HepG2 (cell line): ENCODE data around the gene DNMT1. TPM values are rescaled to one million over a fixed set of nuclear protein-coding genes. Genes with fewer than 3 reads are reported as not detected.

Experiments used
- ATAC-seq: fragments of 200-7000 bp; cut with Tn5 transposase; 3 replicates; pipeline ENCODE4 v1.9.1; 2020; ENCODE audit warnings: mild to moderate bottlenecking, moderate library complexity
- BruUV-seq: library from RNA; stranded (reverse); fragments of 400-500 nt; replicated peaks from 2 replicates; lab custom pipeline; 2021; lab: Mats Ljungman, UMichigan
- CTCF ChIA-PET: fragments of 300-600 bp; formaldehyde crosslinking; extraction: SDS; loops from one replicate; lab custom pipeline; 2021; ENCODE audit warnings: low total read pairs, inconsistent platforms, low intra/inter-chr PET ratio; lab: Yijun Ruan, JAX
- POLR2A ChIA-PET: fragments of 350-600 bp; sonication (Branson Sonifier 250); formaldehyde crosslinking; loops from one replicate; lab custom pipeline; 2020; ENCODE audit warnings: antibody characterized with exemption, inconsistent platforms; lab: Yijun Ruan, JAX
- DNase-seq: peaks from one replicate; pipeline ENCODE4 v3.0.0-alpha.2; 2015; ENCODE audit warnings: low spot score
- FAIRE-seq: peaks from 3 replicates; lab custom pipeline; 2011; peaks lifted over from hg19 to GRCh38; lab: Jason Lieb, UNC
- H2AFZ ChIP-seq: one replicate; pipeline ENCODE4 v1.6.1; 2011; ENCODE audit warnings: low read length, inconsistent platforms
- H3K27ac ChIP-seq: fragments of 300-600 bp; 3 replicates; pipeline ENCODE4 v1.8.0; 2011; ENCODE audit warnings: mixed run types, mild to moderate bottlenecking, mixed read lengths, low read length, inconsistent platforms; ENCODE audit not compliant: insufficient read depth; ENCODE audit errors: extremely low read length
- H3K27me3 ChIP-seq, 2 experiments: fragments of 200-600 bp in 1 of 2; 2 replicates in 1 of 2; 3 replicates in 1 of 2; pipeline versions ENCODE4 v1.6.0 to v1.8.0; 2011; ENCODE audit warnings: low read length in 2 of 2, mild to moderate bottlenecking in 2 of 2, moderate library complexity in 2 of 2, inconsistent platforms in 1 of 2; ENCODE audit not compliant: insufficient read depth in 2 of 2, control insufficient read depth in 1 of 2
- H3K36me3 ChIP-seq, 2 experiments: fragments of 200-600 bp in 1 of 2; replicated peaks in 1 of 2; 2 replicates in 1 of 2; 3 replicates in 1 of 2; pipeline versions ENCODE4 v1.5.1 to v1.8.0; 2011; ENCODE audit warnings: low read length in 2 of 2, inconsistent platforms in 1 of 2; ENCODE audit not compliant: insufficient read depth in 2 of 2, control insufficient read depth in 1 of 2
- H3K4me1 ChIP-seq: 2 replicates; pipeline ENCODE4 v1.5.1; 2012; ENCODE audit warnings: low read length, inconsistent platforms; ENCODE audit not compliant: insufficient read depth
- H3K4me2 ChIP-seq: 2 replicates; pipeline ENCODE4 v1.6.0; 2011; ENCODE audit warnings: low read depth, low read length, inconsistent platforms
- H3K4me3 ChIP-seq, 3 experiments: fragments of 200-600 bp in 1 of 3; sonication (generic), shearing (Covaris generic) in 1 of 3; replicated peaks in 1 of 3; 2 replicates each; pipeline ENCODE4 v1.5.1; 2011 to 2016; ENCODE audit warnings: low read length in 3 of 3, inconsistent platforms in 2 of 3, low read depth in 2 of 3, mild to moderate bottlenecking in 2 of 3, control low read depth in 1 of 3, mixed read lengths in 1 of 3; ENCODE audit not compliant: insufficient read depth in 1 of 3
- H3K79me2 ChIP-seq: one replicate; pipeline ENCODE4 v1.6.1; 2011; ENCODE audit warnings: low read length, inconsistent platforms; ENCODE audit not compliant: insufficient read depth
- H3K9ac ChIP-seq: 2 replicates; pipeline ENCODE4 v1.6.0; 2011; ENCODE audit warnings: mild to moderate bottlenecking, low read depth, low read length, inconsistent platforms; ENCODE audit not compliant: insufficient read depth
- H3K9me3 ChIP-seq: 2 replicates; pipeline ENCODE4 v1.5.1; 2012; ENCODE audit warnings: mild to moderate bottlenecking, low read length
- H4K20me1 ChIP-seq: 2 replicates; pipeline ENCODE4 v1.6.0; 2011; ENCODE audit warnings: inconsistent platforms, mild to moderate bottlenecking, low read length, moderate library complexity; ENCODE audit not compliant: insufficient read depth
- BATF2 ChIP-seq: sonication (generic); formaldehyde crosslinking; IDR thresholded peaks from 2 replicates; pipeline ENCODE4 v1.8.0; 2022; ENCODE audit warnings: mild to moderate bottlenecking, missing genetic modification reagents, moderate library complexity
- FOSL2 ChIP-seq: sonication (generic); formaldehyde crosslinking; IDR thresholded peaks from 2 replicates; pipeline ENCODE4 v1.4.0; 2020; ENCODE audit warnings: missing genetic modification reagents
- MEIS2 ChIP-seq: sonication (generic); formaldehyde crosslinking; IDR thresholded peaks from 2 replicates; pipeline ENCODE4 v1.9.0; 2021; ENCODE audit warnings: mild to moderate bottlenecking, missing genetic modification reagents
- NONO ChIP-seq, 2 experiments: fragments of 450-650 bp in 1 of 2; sonication (generic) in 1 of 2; formaldehyde crosslinking in 1 of 2; IDR thresholded peaks in 1 of 2; conservative IDR thresholded peaks in 1 of 2; 2 replicates each; pipeline versions ENCODE4 v1.6.1 to v1.8.0; 2017 to 2022; ENCODE audit warnings: mild to moderate bottlenecking in 1 of 2, missing genetic modification reagents in 1 of 2, moderate library complexity in 1 of 2
- NR3C1 ChIP-seq: sonication (generic); formaldehyde crosslinking; IDR thresholded peaks from 2 replicates; pipeline ENCODE4 v1.4.0; 2020; ENCODE audit warnings: missing genetic modification reagents
- ZBTB1 ChIP-seq: sonication (generic); formaldehyde crosslinking; IDR thresholded peaks from 2 replicates; pipeline ENCODE4 v1.4.0; 2020; ENCODE audit warnings: missing genetic modification reagents, borderline replicate concordance
- ZNF570 ChIP-seq: sonication (generic); formaldehyde crosslinking; IDR thresholded peaks from 2 replicates; pipeline ENCODE4 v1.4.0; 2020; ENCODE audit warnings: mild to moderate bottlenecking, missing genetic modification reagents, borderline replicate concordance
- WGBS: methylation state at CpG from one replicate; pipeline ENCODE4 v1.1.6; 2017; ENCODE audit warnings: low lambda C conversion rate; 5-methylcytosine and 5-hydroxymethylcytosine counted together
- in situ Hi-C: cut with HindIII; loops from 2 replicates; pipeline ENCODE4 v1.10.0; 2017; ENCODE audit warnings: low pct_unique_long_range_greater_than_20kb; ENCODE audit not compliant: extremely low pct_ligation_motif_present
- intact Hi-C: fragments of 100-400 bp; cut with micrococcal nuclease; formaldehyde crosslinking; loops from one replicate; pipeline ENCODE4 v1.10.0; 2022; ENCODE audit not compliant: unreplicated experiment
- polyA plus RNA-seq, 8 experiments: library from polyadenylated mRNA; depleted of rRNA in 3 of 8; stranded (reverse) in 7 of 8; unstranded in 1 of 8; fragments of >200 nt; fragmentation: Illumina TruSeq in 4 of 8; extraction: Trizol in 4 of 8; gene quantifications; 2 replicates each; pipeline versions ENCODE4 v1.2.1 to v1.2.3, GENCODE V29; 2011 to 2016; ENCODE audit warnings: low read depth in 4 of 8, missing spikeins in 1 of 8, mixed read lengths in 1 of 8; ENCODE audit not compliant: insufficient read depth in 1 of 8
- total RNA-seq, 5 experiments: library from RNA; depleted of rRNA; stranded (reverse); fragments of >200 nt; fragmentation: Illumina TruSeq; extraction: Trizol; gene quantifications; 2 replicates each; pipeline ENCODE4 v1.2.3, GENCODE V29; 2016; ENCODE audit warnings: low read depth in 1 of 5

Gene DNMT1
- total and polyA plus RNA-seq, 2 of the 13 experiments (the other 11 are each of a cell fraction or from before 2014, with no cell fraction given): 31.2 to 91.1 TPM

GRCh38 chr19:10124429-10124828, 70.3 kb downstream of the DNMT1 start (continued):
- TF ChIP-seq BATF2 (CRISPR knock-in tag) (no peak), ZBTB1 (CRISPR knock-in tag) (no peak)

- H3K79me2 ChIP-seq: peaks cover 14% of the 10 kb centered on the region
- no peaks in the 10 kb centered on the region for H3K9me3 ChIP-seq
- no peak overlapping the region for H2AFZ ChIP-seq
- H3K4me2 ChIP-seq: no peak overlapping the region
- FAIRE-seq: no peak
- no peak for ATAC-seq
- intact Hi-C loops (no loop called here), in situ Hi-C loops (no loop called here)
- no TSS peak for BruUV-seq
- peaks cover 8% of the 10 kb centered on the region; the same call in 1 of the 2 replicates for H3K4me1 ChIP-seq
- POLR2A ChIA-PET: interaction anchor here (1.7 kb wide), 1 partner anchor 10 kb away, joined by 4 read pairs; the partner anchor contains the start of gene P2RY11
- no peaks in the 10 kb centered on the region; a peak in 1 of 5 replicates for H3K27me3 ChIP-seq
- no peak overlapping the region for H3K4me3 ChIP-seq
- no peak overlapping the region for H3K27ac ChIP-seq
- H3K36me3 ChIP-seq: peaks cover 6 to 8% of the 10 kb centered on the region in 2 experiments; a peak in 4 of 5 replicates
- H3K9ac ChIP-seq: no peak overlapping the region
- DNase-seq: no peak
- no peaks in the 10 kb centered on the region for H4K20me1 ChIP-seq
- no peak for TF ChIP-seq FOSL2
- no peak for TF ChIP-seq MEIS2 (CRISPR knock-in tag)
- TF ChIP-seq NR3C1 (CRISPR knock-in tag): no peak
- TF ChIP-seq NONO (IDR thresholded peaks at IDR 0.05): no peak
- TF ChIP-seq NONO (CRISPR knock-in tag; conservative IDR thresholded peaks at IDR 0.05): no peak
- no peak for TF ChIP-seq ZNF570 (CRISPR knock-in tag)
- TF ChIP-seq, all 625 proteins: peak for 0
- CTCF ChIA-PET: no interaction called here
- 44% methylated on average over 6 of the region's 6 CpGs for WGBS
Measured at GRCh38 chr19:10122045-10122444, 72.7 kb downstream of the DNMT1 start.
